ENCODE data around the gene RCBTB2. TPM values are rescaled to one million over a fixed set of nuclear protein-coding genes. Genes with fewer than 3 reads are reported as not detected.
A peak's percentile ranks its signal among the peaks of the same experiment; 100 is the strongest.
"Not testable (repeated sequence)": the region's sequence is repeated elsewhere in the genome, so short reads cannot be mapped to it uniquely, and the experiment has no call there.

RCBTB2 gene
- total RNA-seq = 10.5 and 11.8 TPM in 2 replicates

GRCh38 chr13:48532506-48533499, at the start of gene RCBTB2:
Gene RCBTB2, minus strand, starts transcription at chr13:48533080. Its CDS starts 11,141 bp downstream, at chr13:48521939.
- no peak for TF ChIP-seq CTCF (IDR thresholded peaks at IDR 0.05; ENCODE audit: extremely low read depth, low read depth, low read length)
- H3K79me2 ChIP-seq (ENCODE audit: insufficient read depth, low read length) = peaks cover 8% of the 10 kb centered on the region
- H3K9me3 ChIP-seq (ENCODE audit: low read depth, low read length) = no peaks in the 10 kb centered on the region
- peak within 1 kb of the TSS; percentile 98 for H3K4me3 ChIP-seq (ENCODE audit: insufficient read depth, low read length)
- no peaks in the 10 kb centered on the region for H3K27me3 ChIP-seq (ENCODE audit: insufficient read depth, low read length)
- peaks cover 10% of the 10 kb centered on the region for H3K4me1 ChIP-seq (ENCODE audit: insufficient read depth, low read length)
- H3K27ac ChIP-seq (ENCODE audit: low read depth, low read length) = peak within 1 kb of the TSS; percentile 91
- no peaks in the 10 kb centered on the region for H3K36me3 ChIP-seq (ENCODE audit: insufficient read depth, low read length)
- no peaks in the 10 kb centered on the region for H4K20me1 ChIP-seq (ENCODE audit: insufficient read depth, low read length)
- H2AFZ ChIP-seq (ENCODE audit: low read length) = peak within 1 kb of the TSS; percentile 99
- peak within 1 kb of the TSS; percentile 95 for H3K4me2 ChIP-seq (ENCODE audit: insufficient read depth, low read length)
- peak; percentile 99 for DNase-seq (ENCODE audit: insufficient read length, low spot score, missing footprints)

- H4K20me1 ChIP-seq (ENCODE audit: insufficient read depth, low read length) = no peaks in the 10 kb centered on the region
- no peak overlapping the region for H3K4me2 ChIP-seq (ENCODE audit: insufficient read depth, low read length)
- peaks cover 15% of the 10 kb centered on the region for H3K27me3 ChIP-seq (ENCODE audit: insufficient read depth, low read length)
- no peaks in the 10 kb centered on the region for H3K9me3 ChIP-seq (ENCODE audit: low read depth, low read length)
- H3K79me2 ChIP-seq (ENCODE audit: insufficient read depth, low read length) = no peaks in the 10 kb centered on the region
- H3K36me3 ChIP-seq (ENCODE audit: insufficient read depth, low read length) = no peaks in the 10 kb centered on the region
- TF ChIP-seq CTCF (IDR thresholded peaks at IDR 0.05; ENCODE audit: extremely low read depth, low read depth, low read length) = no peak
- H3K4me3 ChIP-seq (ENCODE audit: insufficient read depth, low read length) = no peak overlapping the region
- no peak overlapping the region for H3K27ac ChIP-seq (ENCODE audit: low read depth, low read length)
- H3K4me1 ChIP-seq (ENCODE audit: insufficient read depth, low read length) = peaks cover 25% of the 10 kb centered on the region
- H2AFZ ChIP-seq (ENCODE audit: low read length) = no peak overlapping the region
- DNase-seq (ENCODE audit: insufficient read length, low spot score, missing footprints) = no peak
Measured at GRCh38 chr13:48582084-48582483, 49.2 kb upstream of the RCBTB2 start.

- no peaks in the 10 kb centered on the region for H3K79me2 ChIP-seq (ENCODE audit: insufficient read depth, low read length)
- H3K27ac ChIP-seq (ENCODE audit: low read depth, low read length) = no peak overlapping the region
- H3K4me3 ChIP-seq (ENCODE audit: insufficient read depth, low read length) = no peak overlapping the region
- DNase-seq (ENCODE audit: insufficient read length, low spot score, missing footprints) = no peak
- H2AFZ ChIP-seq (ENCODE audit: low read length) = no peak overlapping the region
- TF ChIP-seq CTCF (IDR thresholded peaks at IDR 0.05; ENCODE audit: extremely low read depth, low read depth, low read length) = no peak
- no peaks in the 10 kb centered on the region for H3K9me3 ChIP-seq (ENCODE audit: low read depth, low read length)
- peaks cover 16% of the 10 kb centered on the region for H3K4me1 ChIP-seq (ENCODE audit: insufficient read depth, low read length)
- no peaks in the 10 kb centered on the region for H4K20me1 ChIP-seq (ENCODE audit: insufficient read depth, low read length)
- no peak overlapping the region for H3K4me2 ChIP-seq (ENCODE audit: insufficient read depth, low read length)
- H3K27me3 ChIP-seq (ENCODE audit: insufficient read depth, low read length) = peaks cover 15% of the 10 kb centered on the region
- no peaks in the 10 kb centered on the region for H3K36me3 ChIP-seq (ENCODE audit: insufficient read depth, low read length)
Measured at GRCh38 chr13:48580896-48581295, 48.0 kb upstream of the RCBTB2 start.

- no peaks in the 10 kb centered on the region for H3K36me3 ChIP-seq (ENCODE audit: insufficient read depth, low read length)
- H3K27me3 ChIP-seq (ENCODE audit: insufficient read depth, low read length) = peaks cover 15% of the 10 kb centered on the region
- no peak overlapping the region for H2AFZ ChIP-seq (ENCODE audit: low read length)
- no peaks in the 10 kb centered on the region for H4K20me1 ChIP-seq (ENCODE audit: insufficient read depth, low read length)
- H3K4me2 ChIP-seq (ENCODE audit: insufficient read depth, low read length) = no peak overlapping the region
- H3K4me1 ChIP-seq (ENCODE audit: insufficient read depth, low read length) = peaks cover 12% of the 10 kb centered on the region
- no peak overlapping the region for H3K4me3 ChIP-seq (ENCODE audit: insufficient read depth, low read length)
- TF ChIP-seq CTCF (IDR thresholded peaks at IDR 0.05; ENCODE audit: extremely low read depth, low read depth, low read length) = peak; percentile 77
- no peaks in the 10 kb centered on the region for H3K79me2 ChIP-seq (ENCODE audit: insufficient read depth, low read length)
- DNase-seq (ENCODE audit: insufficient read length, low spot score, missing footprints) = peak; percentile 72
- H3K27ac ChIP-seq (ENCODE audit: low read depth, low read length) = no peak overlapping the region
- no peaks in the 10 kb centered on the region for H3K9me3 ChIP-seq (ENCODE audit: low read depth, low read length)
Measured at GRCh38 chr13:48580185-48580803, 47.4 kb upstream of the RCBTB2 start.

- H3K79me2 ChIP-seq (ENCODE audit: insufficient read depth, low read length); H3K4me3 ChIP-seq (ENCODE audit: insufficient read depth, low read length); H3K36me3 ChIP-seq (ENCODE audit: insufficient read depth, low read length); H3K4me2 ChIP-seq (ENCODE audit: insufficient read depth, low read length); DNase-seq (ENCODE audit: insufficient read length, low spot score, missing footprints); H4K20me1 ChIP-seq (ENCODE audit: insufficient read depth, low read length); H2AFZ ChIP-seq (ENCODE audit: low read length); H3K4me1 ChIP-seq (ENCODE audit: insufficient read depth, low read length); H3K9me3 ChIP-seq (ENCODE audit: low read depth, low read length); H3K27ac ChIP-seq (ENCODE audit: low read depth, low read length): not testable (repeated sequence)
- peaks cover 15% of the 10 kb centered on the region for H3K27me3 ChIP-seq (ENCODE audit: insufficient read depth, low read length)
Measured at GRCh38 chr13:48579919-48580180, 47.0 kb upstream of the RCBTB2 start.

Data from osteoblast (primary cell).